HepG2 (cell line): ENCODE results near the gene UGT2B15. TPM values are rescaled to one million over a fixed set of nuclear protein-coding genes. Genes with fewer than 3 reads are reported as not detected.

Source experiments
- ATAC-seq: fragments of 200-7000 bp; cut with Tn5 transposase; 3 replicates; pipeline ENCODE4 v1.9.1; 2020; ENCODE audit warnings: mild to moderate bottlenecking, moderate library complexity
- BruUV-seq: library from RNA; stranded (reverse); fragments of 400-500 nt; replicated peaks from 2 replicates; lab custom pipeline; 2021; lab: Mats Ljungman, UMichigan
- CTCF ChIA-PET: fragments of 300-600 bp; formaldehyde crosslinking; extraction: SDS; loops from one replicate; lab custom pipeline; 2021; ENCODE audit warnings: low total read pairs, inconsistent platforms, low intra/inter-chr PET ratio; lab: Yijun Ruan, JAX
- POLR2A ChIA-PET: fragments of 350-600 bp; sonication (Branson Sonifier 250); formaldehyde crosslinking; loops from one replicate; lab custom pipeline; 2020; ENCODE audit warnings: antibody characterized with exemption, inconsistent platforms; lab: Yijun Ruan, JAX
- DNase-seq: peaks from one replicate; pipeline ENCODE4 v3.0.0-alpha.2; 2015; ENCODE audit warnings: low spot score
- FAIRE-seq: peaks from 3 replicates; lab custom pipeline; 2011; peaks lifted over from hg19 to GRCh38; lab: Jason Lieb, UNC
- H2AFZ ChIP-seq: one replicate; pipeline ENCODE4 v1.6.1; 2011; ENCODE audit warnings: low read length, inconsistent platforms
- H3K27ac ChIP-seq: fragments of 300-600 bp; 3 replicates; pipeline ENCODE4 v1.8.0; 2011; ENCODE audit warnings: mixed run types, mild to moderate bottlenecking, mixed read lengths, low read length, inconsistent platforms; ENCODE audit not compliant: insufficient read depth; ENCODE audit errors: extremely low read length
- H3K27me3 ChIP-seq, 2 experiments: fragments of 200-600 bp in 1 of 2; 2 replicates in 1 of 2; 3 replicates in 1 of 2; pipeline versions ENCODE4 v1.6.0 to v1.8.0; 2011; ENCODE audit warnings: low read length in 2 of 2, mild to moderate bottlenecking in 2 of 2, moderate library complexity in 2 of 2, inconsistent platforms in 1 of 2; ENCODE audit not compliant: insufficient read depth in 2 of 2, control insufficient read depth in 1 of 2
- H3K36me3 ChIP-seq, 2 experiments: fragments of 200-600 bp in 1 of 2; replicated peaks in 1 of 2; 2 replicates in 1 of 2; 3 replicates in 1 of 2; pipeline versions ENCODE4 v1.5.1 to v1.8.0; 2011; ENCODE audit warnings: low read length in 2 of 2, inconsistent platforms in 1 of 2; ENCODE audit not compliant: insufficient read depth in 2 of 2, control insufficient read depth in 1 of 2
- H3K4me1 ChIP-seq: 2 replicates; pipeline ENCODE4 v1.5.1; 2012; ENCODE audit warnings: low read length, inconsistent platforms; ENCODE audit not compliant: insufficient read depth
- H3K4me2 ChIP-seq: 2 replicates; pipeline ENCODE4 v1.6.0; 2011; ENCODE audit warnings: low read depth, low read length, inconsistent platforms
- H3K4me3 ChIP-seq, 3 experiments: fragments of 200-600 bp in 1 of 3; sonication (generic), shearing (Covaris generic) in 1 of 3; replicated peaks in 1 of 3; 2 replicates each; pipeline ENCODE4 v1.5.1; 2011 to 2016; ENCODE audit warnings: low read length in 3 of 3, inconsistent platforms in 2 of 3, low read depth in 2 of 3, mild to moderate bottlenecking in 2 of 3, control low read depth in 1 of 3, mixed read lengths in 1 of 3; ENCODE audit not compliant: insufficient read depth in 1 of 3
- H3K79me2 ChIP-seq: one replicate; pipeline ENCODE4 v1.6.1; 2011; ENCODE audit warnings: low read length, inconsistent platforms; ENCODE audit not compliant: insufficient read depth
- H3K9ac ChIP-seq: 2 replicates; pipeline ENCODE4 v1.6.0; 2011; ENCODE audit warnings: mild to moderate bottlenecking, low read depth, low read length, inconsistent platforms; ENCODE audit not compliant: insufficient read depth
- H3K9me3 ChIP-seq: 2 replicates; pipeline ENCODE4 v1.5.1; 2012; ENCODE audit warnings: mild to moderate bottlenecking, low read length
- H4K20me1 ChIP-seq: 2 replicates; pipeline ENCODE4 v1.6.0; 2011; ENCODE audit warnings: inconsistent platforms, mild to moderate bottlenecking, low read length, moderate library complexity; ENCODE audit not compliant: insufficient read depth
- E2F1 ChIP-seq: sonication (generic); formaldehyde crosslinking; IDR thresholded peaks from 2 replicates; pipeline ENCODE4 v1.5.0; 2020; ENCODE audit warnings: missing genetic modification reagents
- FOXC1 ChIP-seq: sonication (generic); formaldehyde crosslinking; IDR thresholded peaks from 2 replicates; pipeline ENCODE4 v1.8.0; 2022; ENCODE audit warnings: mild to moderate bottlenecking, missing genetic modification reagents, borderline replicate concordance
- FOXP1 ChIP-seq, 2 experiments: fragments of 450-650 bp in 1 of 2; IDR thresholded peaks; 2 replicates each; pipeline ENCODE4 v1.6.1; 2017 to 2018; ENCODE audit warnings: antibody characterized with exemption in 1 of 2
- GABPA ChIP-seq, 2 experiments: IDR thresholded peaks; 2 replicates each; pipeline ENCODE4 v1.6.1; 2011 to 2016; ENCODE audit warnings: low read depth in 2 of 2, low read length in 1 of 2, missing biosample characterization in 1 of 2, missing genetic modification characterization in 1 of 2
- JUND ChIP-seq: sonication (generic); formaldehyde crosslinking; IDR thresholded peaks from 2 replicates; pipeline ENCODE4 v1.8.0; 2022; ENCODE audit warnings: mild to moderate bottlenecking, missing genetic modification reagents
- KLF12 ChIP-seq: sonication (generic); formaldehyde crosslinking; IDR thresholded peaks from 2 replicates; pipeline ENCODE4 v1.4.0; 2020; ENCODE audit warnings: missing genetic modification reagents, borderline replicate concordance
- MAFK ChIP-seq, 2 experiments: IDR thresholded peaks in 1 of 2; conservative IDR thresholded peaks in 1 of 2; 2 replicates each; pipeline ENCODE4 v1.6.1; 2011; ENCODE audit warnings: improper control_type of control experiment in 2 of 2, low read length in 2 of 2
- PAWR ChIP-seq: sonication (generic); formaldehyde crosslinking; IDR thresholded peaks from 2 replicates; pipeline ENCODE4 v1.4.0; 2020; ENCODE audit warnings: missing genetic modification reagents, mild to moderate bottlenecking, borderline replicate concordance
- PRDM15 ChIP-seq: sonication (generic); formaldehyde crosslinking; IDR thresholded peaks from 2 replicates; pipeline ENCODE4 v1.4.0; 2020; ENCODE audit warnings: missing genetic modification reagents
- ZNF562 ChIP-seq: sonication (generic); formaldehyde crosslinking; IDR thresholded peaks from 2 replicates; pipeline ENCODE4 v1.8.0; 2022; ENCODE audit warnings: missing genetic modification reagents, borderline replicate concordance
- ZNF576 ChIP-seq: sonication (generic); formaldehyde crosslinking; IDR thresholded peaks from 2 replicates; pipeline ENCODE4 v1.4.0; 2020; ENCODE audit warnings: mild to moderate bottlenecking, missing genetic modification reagents
- WGBS: methylation state at CpG from one replicate; pipeline ENCODE4 v1.1.6; 2017; ENCODE audit warnings: low lambda C conversion rate; 5-methylcytosine and 5-hydroxymethylcytosine counted together
- in situ Hi-C: cut with HindIII; loops from 2 replicates; pipeline ENCODE4 v1.10.0; 2017; ENCODE audit warnings: low pct_unique_long_range_greater_than_20kb; ENCODE audit not compliant: extremely low pct_ligation_motif_present
- intact Hi-C: fragments of 100-400 bp; cut with micrococcal nuclease; formaldehyde crosslinking; loops from one replicate; pipeline ENCODE4 v1.10.0; 2022; ENCODE audit not compliant: unreplicated experiment
- polyA plus RNA-seq, 8 experiments: library from polyadenylated mRNA; depleted of rRNA in 3 of 8; stranded (reverse) in 7 of 8; unstranded in 1 of 8; fragments of >200 nt; fragmentation: Illumina TruSeq in 4 of 8; extraction: Trizol in 4 of 8; gene quantifications; 2 replicates each; pipeline versions ENCODE4 v1.2.1 to v1.2.3, GENCODE V29; 2011 to 2016; ENCODE audit warnings: low read depth in 4 of 8, missing spikeins in 1 of 8, mixed read lengths in 1 of 8; ENCODE audit not compliant: insufficient read depth in 1 of 8
- total RNA-seq, 5 experiments: library from RNA; depleted of rRNA; stranded (reverse); fragments of >200 nt; fragmentation: Illumina TruSeq; extraction: Trizol; gene quantifications; 2 replicates each; pipeline ENCODE4 v1.2.3, GENCODE V29; 2016; ENCODE audit warnings: low read depth in 1 of 5

Gene UGT2B15
- total and polyA plus RNA-seq, 2 of the 13 experiments (the other 11 are each of a cell fraction or from before 2014, with no cell fraction given), result 0.04 to 0.11 TPM

- Histone ChIP-seq H3K4me1 (peaks cover 44% of the 10 kb centered on the region), H3K27ac (no peak overlapping the region), H2AFZ (no peak overlapping the region), H3K9ac (no peak overlapping the region), H3K4me3 (no peak overlapping the region), H3K36me3 (no peaks in the 10 kb centered on the region), H4K20me1 (no peaks in the 10 kb centered on the region), H3K79me2 (no peaks in the 10 kb centered on the region), H3K27me3 (no peaks in the 10 kb centered on the region), H3K4me2 (no peak overlapping the region), H3K9me3 (no peaks in the 10 kb centered on the region)
- FAIRE-seq, result no peak
- ChIA-PET CTCF (no interaction called here), POLR2A (no interaction called here)
- no peak for ATAC-seq
- in situ Hi-C loops, result no loop called here
- no peak for DNase-seq
- BruUV-seq, result no TSS peak
- TF ChIP-seq PRDM15 (CRISPR knock-in tag) (no peak), JUND (CRISPR knock-in tag) (no peak)
- intact Hi-C loops, result no loop called here
Measured at GRCh38 chr4:68617003-68617698, 53.3 kb downstream of the UGT2B15 start.

- H2AFZ ChIP-seq, result no peak overlapping the region
- no peaks in the 10 kb centered on the region for H3K36me3 ChIP-seq
- FAIRE-seq, result no peak
- no peak overlapping the region for H3K9ac ChIP-seq
- no peaks in the 10 kb centered on the region for H3K9me3 ChIP-seq
- peaks cover 31% of the 10 kb centered on the region for H3K4me1 ChIP-seq
- POLR2A ChIA-PET, result no interaction called here
- BruUV-seq, result no TSS peak
- no peaks in the 10 kb centered on the region for H3K79me2 ChIP-seq
- no peaks in the 10 kb centered on the region for H4K20me1 ChIP-seq
- H3K4me3 ChIP-seq, result no peak overlapping the region
- CTCF ChIA-PET, result no interaction called here
- H3K27ac ChIP-seq, result no peak overlapping the region
- no peaks in the 10 kb centered on the region for H3K27me3 ChIP-seq
- no peak for ATAC-seq
- intact Hi-C loops (no loop called here), in situ Hi-C loops (no loop called here)
- H3K4me2 ChIP-seq, result no peak overlapping the region
- WGBS, result 96% methylated on average over 11 of the region's 11 CpGs
- no peak for DNase-seq
- TF ChIP-seq ZNF576 (CRISPR knock-in tag) (no peak), E2F1 (CRISPR knock-in tag) (no peak), GABPA (IDR thresholded peaks at IDR 0.05; ENCODE audit: low read depth, low read length) (no peak), GABPA (CRISPR knock-in tag; IDR thresholded peaks at IDR 0.05; ENCODE audit: low read depth) (no peak), KLF12 (CRISPR knock-in tag) (no peak), PAWR (no peak), ZNF562 (CRISPR knock-in tag) (no peak), FOXP1 (IDR thresholded peaks at IDR 0.05) (no peak), FOXP1 (CRISPR knock-in tag; IDR thresholded peaks at IDR 0.05) (no peak), MAFK (conservative IDR thresholded peaks at IDR 0.05 in 1 of 2, IDR thresholded peaks at IDR 0.05 in 1 of 2; ENCODE audit: low read length in 2 of 2) (peak; percentile 60 to 72; a peak in 3 of 4 replicates), FOXC1 (CRISPR knock-in tag) (no peak)
Measured at GRCh38 chr4:68615699-68616422, 54.6 kb downstream of the UGT2B15 start.
